RWPE1 (cell line): ENCODE data around the gene MAPK8IP3.
A peak's percentile ranks its signal among the peaks of the same experiment; 100 is the strongest.

Experiments used
- CTCF ChIA-PET: fragments of 350-600 bp; sonication (Branson Sonifier 250); formaldehyde crosslinking; extraction: SDS; loops from one replicate; lab custom pipeline; 2021; lab: Yijun Ruan, JAX
- POLR2A ChIA-PET: fragments of 400-600 bp; formaldehyde crosslinking; extraction: SDS; loops from one replicate; lab custom pipeline; 2020; ENCODE audit warnings: antibody characterized with exemption; ENCODE audit not compliant: low non-redundant PET; lab: Yijun Ruan, JAX
- DNase-seq: peaks from one replicate; pipeline ENCODE4 v3.0.0; 2012; ENCODE audit warnings: low spot score
- H3K27ac ChIP-seq: fragments of 450-650 bp; 2 replicates; pipeline ENCODE4 v1.5.1; 2017
- CTCF ChIP-seq: fragments of 450-650 bp; conservative IDR thresholded peaks from 2 replicates; pipeline ENCODE4 v1.5.1; 2017; ENCODE audit warnings: low read depth, mild to moderate bottlenecking

MAPK8IP3 gene

GRCh38 chr16:1726661-1727502, 20.9 kb downstream of the MAPK8IP3 start:
- CTCF ChIA-PET = no interaction called here
- TF ChIP-seq CTCF = no peak
- no peak for DNase-seq
- H3K27ac ChIP-seq = peak overlapping the region; percentile 12; the same call in 1 of the 2 replicates
- POLR2A ChIA-PET = interaction anchor here (0.5 kb wide), 1 partner anchor 47 kb away, joined by 3 read pairs; no protein-coding TSS in a partner anchor

- no peak overlapping the region for H3K27ac ChIP-seq
- DNase-seq = no peak
- POLR2A ChIA-PET = no interaction called here
- TF ChIP-seq CTCF = no peak
- CTCF ChIA-PET = interaction anchor here (0.6 kb wide), 1 partner anchor 26 kb away, joined by 4 read pairs; no protein-coding TSS in a partner anchor
These were observed 21.9 kb downstream of the MAPK8IP3 start for GRCh38 chr16:1727651-1728624.

GRCh38 chr16:1729026-1729425, 23.0 kb downstream of the MAPK8IP3 start:
- no peak for DNase-seq
- ChIA-PET CTCF (no interaction called here), POLR2A (no interaction called here)
- TF ChIP-seq CTCF = no peak
- H3K27ac ChIP-seq = no peak overlapping the region

GRCh38 chr16:1729445-1729844, 23.4 kb downstream of the MAPK8IP3 start:
- ChIA-PET CTCF (no interaction called here), POLR2A (no interaction called here)
- DNase-seq = no peak
- no peak overlapping the region for H3K27ac ChIP-seq
- TF ChIP-seq CTCF = no peak

GRCh38 chr16:1731073-1731472, 25.1 kb downstream of the MAPK8IP3 start:
- no peak for DNase-seq
- H3K27ac ChIP-seq = no peak overlapping the region
- no peak for TF ChIP-seq CTCF
- ChIA-PET CTCF (no interaction called here), POLR2A (no interaction called here)

GRCh38 chr16:1731603-1732002, 25.6 kb downstream of the MAPK8IP3 start:
- no peak for TF ChIP-seq CTCF
- ChIA-PET CTCF (no interaction called here), POLR2A (no interaction called here)
- H3K27ac ChIP-seq = peak overlapping the region; percentile 25; the same call in 1 of the 2 replicates
- no peak for DNase-seq
